22Rv1 (cell line): ENCODE results near the gene MN1.

Source experiments
- H3K27ac ChIP-seq: fragments of 450-650 bp; 2 replicates; pipeline ENCODE4 v1.5.1; 2017
- CTCF ChIP-seq: fragments of 450-650 bp; IDR thresholded peaks from 2 replicates; pipeline ENCODE4 v1.5.1; 2017; ENCODE audit warnings: mild to moderate bottlenecking
- ZFX ChIP-seq: fragments of 450-650 bp; IDR thresholded peaks from 2 replicates; pipeline ENCODE4 v1.6.1; 2017; ENCODE audit warnings: antibody characterized with exemption, borderline replicate concordance

The MN1 gene

GRCh38 chr22:27734066-27734465 is 67.5 kb downstream of the MN1 start:
- TF ChIP-seq ZFX (no peak), CTCF (no peak)
- H3K27ac ChIP-seq = no peak overlapping the region

GRCh38 chr22:27732841-27733240 is 68.7 kb downstream of the MN1 start:
- TF ChIP-seq ZFX = no peak
- no peak for TF ChIP-seq CTCF

GRCh38 chr22:27732391-27732790 is 69.2 kb downstream of the MN1 start:
- TF ChIP-seq CTCF (no peak), ZFX (no peak)
- no peak overlapping the region for H3K27ac ChIP-seq

More at GRCh38 chr22:27732841-27733240, 68.7 kb downstream of the MN1 start:
- H3K27ac ChIP-seq = no peak overlapping the region

GRCh38 chr22:27731621-27732020 is 69.9 kb downstream of the MN1 start:
- TF ChIP-seq CTCF (no peak), ZFX (no peak)
- no peak overlapping the region for H3K27ac ChIP-seq

GRCh38 chr22:27730641-27731433 is 70.7 kb downstream of the MN1 start:
- TF ChIP-seq CTCF (no peak), ZFX (no peak)
- no peak overlapping the region for H3K27ac ChIP-seq

- no peak overlapping the region for H3K27ac ChIP-seq
Observed at GRCh38 chr22:27729246-27729645, 72.3 kb downstream of the MN1 start.

More at GRCh38 chr22:27729246-27729645, 72.3 kb downstream of the MN1 start:
- TF ChIP-seq CTCF (no peak), ZFX (no peak)
